Measurements from ENCODE around the gene MEIS2.

Gene MEIS2

GRCh38 chr15:37109168-37109871 lies 9.0 kb upstream of the MEIS2 start:
- TF ChIP-seq SIN3A (IDR thresholded peaks at IDR 0.05; ENCODE audit: borderline replicate concordance, insufficient read depth, low read length) (no peak), FOXP2 (optimal IDR thresholded peaks at IDR 0.05; ENCODE audit: borderline replicate concordance, extremely low read depth, extremely low read length, insufficient read depth) (no peak), POLR2AphosphoS5 (IDR thresholded peaks at IDR 0.05; ENCODE audit: low read depth, low read length) (no peak), REST (IDR thresholded peaks at IDR 0.05; ENCODE audit: insufficient read depth in 1 of 2, low read depth in 2 of 2, low read length in 2 of 2) (no peak), TAF1 (IDR thresholded peaks at IDR 0.05; ENCODE audit: borderline replicate concordance, insufficient read depth, low read length) (no peak)

- TF ChIP-seq REST (IDR thresholded peaks at IDR 0.05; ENCODE audit: insufficient read depth in 1 of 2, low read depth in 2 of 2, low read length in 2 of 2) (no peak), FOXP2 (optimal IDR thresholded peaks at IDR 0.05; ENCODE audit: borderline replicate concordance, extremely low read depth, extremely low read length, insufficient read depth) (no peak), TAF1 (IDR thresholded peaks at IDR 0.05; ENCODE audit: borderline replicate concordance, insufficient read depth, low read length) (no peak), POLR2AphosphoS5 (IDR thresholded peaks at IDR 0.05; ENCODE audit: low read depth, low read length) (no peak), SIN3A (IDR thresholded peaks at IDR 0.05; ENCODE audit: borderline replicate concordance, insufficient read depth, low read length) (no peak)
These were observed 8.2 kb upstream of the MEIS2 start for GRCh38 chr15:37108381-37109167.

DNA sequence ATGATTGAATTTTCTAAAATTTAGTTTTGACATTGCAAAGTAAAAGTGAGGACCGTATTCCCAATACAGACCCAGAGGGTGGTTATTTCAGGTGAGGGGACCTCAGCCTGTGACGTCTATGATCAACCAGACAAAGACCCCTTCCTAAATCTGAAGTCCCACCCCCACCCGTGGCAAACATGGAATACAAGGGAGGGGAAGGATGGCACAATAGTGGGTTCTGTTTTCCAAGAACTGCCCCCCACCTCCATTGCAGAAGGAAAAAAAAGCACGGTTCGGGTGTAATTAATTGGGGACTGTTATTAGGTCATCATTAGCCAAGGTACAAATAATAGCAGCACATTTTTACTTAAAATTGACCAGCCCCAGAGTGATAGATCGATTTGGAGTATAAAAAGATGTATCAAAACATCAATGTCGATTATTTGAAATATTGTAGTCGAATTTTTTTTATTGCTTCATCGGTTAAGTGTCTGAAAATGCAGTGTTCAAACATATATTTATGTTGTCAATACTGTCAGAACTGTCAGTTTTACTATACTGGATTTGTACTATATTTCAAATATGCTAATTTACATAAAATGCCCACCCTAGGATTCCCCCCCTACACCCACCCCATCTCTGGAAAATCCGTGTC lies 7.5 kb upstream of the MEIS2 start:
- no peak for TF ChIP-seq POLR2AphosphoS5 (IDR thresholded peaks at IDR 0.05; ENCODE audit: low read depth, low read length)
- TF ChIP-seq REST (IDR thresholded peaks at IDR 0.05; ENCODE audit: insufficient read depth in 1 of 2, low read depth in 2 of 2, low read length in 2 of 2): no peak
- TF ChIP-seq TAF1 (IDR thresholded peaks at IDR 0.05; ENCODE audit: borderline replicate concordance, insufficient read depth, low read length): no peak
- no peak for TF ChIP-seq FOXP2 (optimal IDR thresholded peaks at IDR 0.05; ENCODE audit: borderline replicate concordance, extremely low read depth, extremely low read length, insufficient read depth)
- no peak for TF ChIP-seq SIN3A (IDR thresholded peaks at IDR 0.05; ENCODE audit: borderline replicate concordance, insufficient read depth, low read length)

DNA sequence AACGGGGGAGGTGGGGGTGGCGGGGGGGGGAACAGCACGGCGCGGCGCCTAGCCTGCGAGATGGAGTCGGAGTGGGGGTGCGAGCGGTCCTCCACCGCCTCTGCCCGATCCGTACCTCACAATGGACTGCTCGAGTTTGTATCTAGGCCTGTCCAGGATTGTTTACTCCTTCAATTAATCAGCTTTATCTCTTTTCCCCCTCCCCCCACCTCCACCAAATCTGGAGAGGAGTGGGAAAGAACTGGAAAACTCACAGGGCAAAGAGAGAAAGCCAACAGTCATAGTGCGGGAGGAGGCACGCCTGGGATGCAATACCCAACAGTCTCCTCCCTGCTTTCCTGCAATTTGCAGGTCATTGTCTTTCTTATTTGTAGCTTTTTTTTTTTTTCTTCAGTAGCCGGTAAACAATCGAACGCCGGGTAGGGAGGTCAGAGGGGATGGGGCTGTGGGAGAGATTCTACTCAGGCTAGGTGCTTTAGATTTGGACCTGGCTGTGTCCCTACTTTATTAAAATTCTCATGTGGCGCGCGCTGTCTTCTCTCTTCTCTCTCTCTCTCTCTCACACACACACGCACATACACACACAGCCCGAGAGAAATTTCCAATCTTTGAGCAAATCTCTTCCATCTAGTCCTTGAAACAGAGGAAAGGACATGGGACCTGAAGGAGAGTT lies 6.9 kb upstream of the MEIS2 start:
- TF ChIP-seq TAF1 (IDR thresholded peaks at IDR 0.05; ENCODE audit: borderline replicate concordance, insufficient read depth, low read length) (no peak), FOXP2 (optimal IDR thresholded peaks at IDR 0.05; ENCODE audit: borderline replicate concordance, extremely low read depth, extremely low read length, insufficient read depth) (no peak), REST (IDR thresholded peaks at IDR 0.05; ENCODE audit: insufficient read depth in 1 of 2, low read depth in 2 of 2, low read length in 2 of 2) (no peak), POLR2AphosphoS5 (IDR thresholded peaks at IDR 0.05; ENCODE audit: low read depth, low read length) (no peak), SIN3A (IDR thresholded peaks at IDR 0.05; ENCODE audit: borderline replicate concordance, insufficient read depth, low read length) (no peak)
